HG03469 (cell line): ENCODE results near the gene KRT79.

Experiments used
- ATAC-seq: cut with Tn5 transposase; IDR thresholded peaks from one replicate; pipeline ENCODE4 v1.9.1; 2021; ENCODE audit warnings: mild to moderate bottlenecking, moderate library complexity, moderate number of reproducible peaks; ENCODE audit not compliant: unreplicated experiment

The KRT79 gene

DNA sequence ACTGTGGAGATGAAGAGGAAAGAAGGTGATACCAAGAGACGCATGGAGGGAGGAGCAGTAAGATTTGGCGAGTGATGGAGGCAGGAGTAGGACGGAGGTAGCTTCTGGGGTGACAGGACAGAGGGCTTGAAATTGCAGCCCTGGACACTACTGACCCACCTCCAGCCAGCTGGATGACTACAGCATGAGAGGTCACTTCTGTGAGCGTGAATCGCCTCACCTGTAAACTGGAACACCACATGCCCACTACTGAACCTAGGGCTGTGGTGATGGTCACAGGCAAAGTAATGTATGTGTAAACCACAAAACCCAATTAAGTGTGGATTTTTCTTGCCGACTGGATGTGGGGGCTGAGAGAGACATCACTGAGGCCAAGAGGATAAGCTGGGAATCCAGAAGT lies 13.6 kb downstream of the KRT79 start:
- no peak for ATAC-seq

DNA sequence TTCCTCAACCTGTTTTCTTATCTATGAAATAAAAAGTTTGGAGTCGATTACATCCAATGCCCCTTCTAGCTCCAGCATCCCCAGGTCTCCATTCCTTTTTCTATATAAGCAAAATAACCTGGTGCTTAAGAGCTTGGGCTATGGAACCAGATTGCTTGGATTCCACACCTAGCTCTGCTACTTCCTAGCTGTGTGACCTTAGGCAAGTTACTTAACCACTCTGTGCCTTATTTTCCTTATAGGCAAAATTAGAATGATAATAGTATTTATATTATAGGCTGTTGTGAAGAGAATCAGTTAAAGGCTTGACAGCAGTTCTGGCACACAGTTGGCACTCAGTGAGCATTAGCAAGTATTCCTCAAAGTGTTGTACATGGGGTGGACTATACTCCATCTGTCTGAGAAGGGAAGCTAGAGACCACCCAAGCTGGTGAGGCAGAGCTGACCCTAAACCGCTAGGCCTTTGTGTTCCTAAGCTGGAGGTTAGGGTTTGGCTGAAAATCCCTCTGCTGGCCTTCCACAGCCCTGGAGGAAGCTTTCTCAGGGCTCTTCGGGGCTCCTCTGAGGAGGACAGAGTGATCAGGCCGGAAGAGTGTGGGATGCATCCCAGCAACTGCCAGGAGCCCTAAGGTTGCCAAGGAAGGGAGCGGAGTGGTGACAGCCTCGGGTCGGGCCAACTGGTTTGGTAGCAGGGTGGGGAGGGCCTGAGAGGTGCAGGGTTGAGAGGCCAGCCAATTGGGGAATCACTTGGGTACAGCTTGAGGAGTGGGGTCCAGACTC lies 14.2 kb downstream of the KRT79 start:
- no peak for ATAC-seq

GRCh38 chr12:52818887-52819420 lies 15.2 kb downstream of the KRT79 start:
- ATAC-seq = no peak

- no peak for ATAC-seq
These were observed 15.7 kb downstream of the KRT79 start for GRCh38 chr12:52818388-52818787.

DNA sequence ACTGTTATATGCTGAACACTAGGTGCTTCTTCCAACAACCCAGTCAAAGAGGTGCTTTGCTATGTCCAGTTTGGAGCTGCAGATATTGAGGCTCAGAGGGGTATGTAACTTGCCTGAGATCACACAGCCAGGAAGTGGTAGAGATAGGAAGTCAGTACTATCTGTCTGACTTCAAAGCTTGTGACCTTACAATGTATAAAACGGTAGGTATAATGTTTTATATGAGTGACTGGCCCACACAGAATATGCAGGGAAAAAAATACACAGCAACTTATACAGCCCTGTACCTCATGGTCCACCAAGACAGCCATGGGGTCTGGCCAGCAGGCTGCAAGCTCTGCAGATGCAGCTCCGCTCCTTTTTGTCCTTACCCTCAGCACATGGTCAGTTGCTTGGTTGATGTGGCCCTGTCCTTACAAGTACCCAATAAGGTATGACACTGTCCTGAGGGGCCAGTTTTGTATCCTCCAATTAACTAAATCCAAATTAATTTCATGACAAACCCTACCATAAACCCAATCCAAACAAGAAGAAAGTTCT lies 16.3 kb downstream of the KRT79 start:
- no peak for ATAC-seq

DNA sequence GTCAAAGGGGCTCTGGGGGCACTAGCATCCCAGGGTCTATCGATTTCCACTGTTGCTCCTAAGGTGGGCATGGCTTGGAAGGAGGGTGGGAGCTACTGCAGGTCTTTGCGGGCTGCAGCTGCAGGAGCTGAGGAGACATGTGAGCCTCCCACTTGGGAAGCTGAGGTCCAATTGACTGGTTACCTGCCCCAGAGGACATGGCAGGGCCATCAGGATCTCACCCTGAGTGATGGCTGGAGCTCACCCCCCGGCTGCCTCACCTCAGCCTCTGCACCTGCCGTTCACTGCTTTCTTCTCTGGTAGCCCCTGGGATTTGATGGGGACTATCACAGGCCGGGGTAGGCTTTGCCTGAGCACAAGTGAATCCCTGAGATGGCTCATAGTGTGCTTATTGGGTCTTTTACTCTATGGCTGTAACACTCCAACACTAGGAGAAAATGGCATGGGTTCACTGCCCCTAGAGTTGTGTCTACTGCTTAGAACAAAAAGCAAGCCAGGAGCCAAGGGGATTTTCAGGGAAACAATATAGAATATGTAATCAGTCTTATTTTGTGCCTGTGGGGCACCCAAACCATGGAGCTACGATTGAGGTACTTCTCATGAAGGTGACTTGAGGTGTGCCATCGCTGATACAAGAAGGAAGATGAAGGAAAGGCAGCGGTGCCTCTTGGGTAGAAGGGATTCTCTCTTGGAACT lies 17.0 kb downstream of the KRT79 start:
- ATAC-seq = no peak

- ATAC-seq = no peak
These were observed 18.2 kb downstream of the KRT79 start for GRCh38 chr12:52815676-52816588.

DNA sequence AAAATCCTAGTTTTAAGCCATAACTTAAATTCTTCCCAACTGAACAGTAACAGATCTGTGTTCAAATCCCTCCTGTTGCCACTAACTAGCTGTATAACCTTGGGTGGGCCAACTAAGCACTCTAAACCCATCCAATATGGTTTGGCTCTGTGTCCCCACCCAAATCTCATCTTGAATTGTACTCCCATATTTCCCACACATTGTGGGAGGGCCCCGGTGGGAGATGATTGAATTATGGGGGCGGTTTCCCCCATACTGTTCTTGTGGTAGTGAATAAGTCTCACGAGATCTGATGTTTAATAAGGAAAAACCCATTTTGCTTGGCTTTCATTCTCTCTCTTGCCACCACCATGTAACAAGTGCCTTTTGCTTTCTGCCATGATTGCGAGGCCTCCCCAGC lies 18.9 kb downstream of the KRT79 start:
- ATAC-seq = no peak

- ATAC-seq = no peak
These were observed 19.4 kb downstream of the KRT79 start for GRCh38 chr12:52814710-52815155.

- ATAC-seq = no peak
These were observed 20.0 kb downstream of the KRT79 start, which contains the start of gene KRT4 for GRCh38 chr12:52813885-52814709. Gene KRT4, minus strand, starts transcription at chr12:52814116. Its CDS starts 58 bp downstream, at chr12:52814058.

DNA sequence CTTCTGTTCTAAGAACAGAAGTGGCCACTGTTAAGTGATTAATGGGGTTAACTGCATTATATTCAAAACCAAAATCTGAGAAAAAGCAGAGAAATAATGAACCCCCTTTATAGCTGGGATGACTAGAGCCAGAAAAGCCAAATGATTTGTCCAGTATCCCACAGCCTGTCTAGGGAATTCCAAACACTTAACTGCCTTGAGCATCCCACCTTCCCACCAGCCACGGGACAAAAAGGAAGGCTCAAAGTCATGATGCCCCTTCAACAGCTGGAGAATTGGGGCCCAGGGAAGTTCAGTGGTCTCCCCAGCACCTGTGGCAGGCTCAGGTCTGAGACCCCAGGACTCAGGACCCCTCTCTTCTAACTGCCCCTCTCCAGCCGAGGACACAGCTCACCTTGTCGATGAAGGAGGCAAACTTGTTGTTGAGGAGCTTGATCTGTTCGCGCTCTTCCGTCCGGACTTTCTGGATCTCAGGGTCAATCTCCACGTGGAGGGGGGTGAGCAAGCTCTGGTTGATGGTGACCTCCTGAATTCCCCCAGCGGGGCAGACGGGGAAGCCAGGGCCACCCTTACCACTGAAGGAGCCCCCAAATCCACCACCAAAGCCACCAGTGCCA lies 20.8 kb downstream of the KRT79 start:
- no peak for ATAC-seq

DNA sequence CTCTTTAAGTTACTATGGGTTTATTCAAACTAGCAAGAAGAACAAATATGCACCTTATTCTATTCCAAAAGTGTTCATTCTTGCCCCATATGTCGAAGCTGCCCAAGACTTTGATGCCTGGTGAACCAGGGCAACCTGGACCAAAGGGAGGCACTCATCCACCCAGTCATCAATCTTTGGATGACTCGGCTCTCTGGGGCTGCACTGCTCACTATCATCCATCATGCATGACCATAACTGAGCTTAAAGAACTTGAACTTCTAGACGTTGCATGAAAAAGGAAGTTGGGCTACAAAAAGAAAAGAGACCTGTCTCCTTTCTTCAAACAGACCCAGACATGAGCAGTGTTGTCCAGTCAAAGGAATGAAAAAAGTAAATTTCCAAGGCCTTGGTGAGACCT lies 21.4 kb downstream of the KRT79 start:
- ATAC-seq = no peak

DNA sequence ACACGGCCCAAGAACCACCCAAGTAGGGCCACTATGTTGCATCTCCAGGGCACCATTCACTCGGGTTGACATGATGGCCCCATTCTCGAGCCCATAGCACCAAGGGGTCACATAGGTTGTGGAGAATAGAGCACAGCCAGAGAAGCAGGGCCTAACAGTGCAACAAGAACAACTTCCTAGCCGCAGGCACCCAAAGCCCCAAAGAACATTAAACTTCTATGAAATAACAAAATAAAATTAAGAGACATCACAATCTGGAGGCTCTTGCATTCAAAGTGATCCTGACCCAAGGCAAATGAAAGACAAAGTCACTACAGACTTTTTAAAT lies 22.1 kb downstream of the KRT79 start:
- ATAC-seq = no peak

GRCh38 chr12:52811191-52812072 lies 22.7 kb downstream of the KRT79 start:
- no peak for ATAC-seq

DNA sequence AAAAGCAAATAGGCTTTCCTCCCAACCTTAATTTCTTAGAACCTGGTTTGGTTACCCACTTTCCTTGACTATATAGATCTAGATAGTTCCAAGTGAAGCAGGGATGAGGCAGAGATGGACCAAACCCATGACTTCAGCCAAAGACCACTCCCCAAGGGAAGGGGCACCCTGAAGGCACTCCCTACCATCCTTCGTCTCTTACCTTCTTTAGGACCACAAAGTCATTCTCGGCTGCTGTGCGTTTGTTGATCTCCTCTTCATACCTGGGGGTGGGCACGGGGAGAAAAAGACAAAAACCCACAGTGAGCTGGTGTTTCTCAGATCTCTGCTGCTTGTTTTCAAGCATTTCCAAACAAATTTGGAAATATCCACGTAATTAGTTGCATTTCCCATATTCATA lies 23.6 kb downstream of the KRT79 start:
- no peak for ATAC-seq

DNA sequence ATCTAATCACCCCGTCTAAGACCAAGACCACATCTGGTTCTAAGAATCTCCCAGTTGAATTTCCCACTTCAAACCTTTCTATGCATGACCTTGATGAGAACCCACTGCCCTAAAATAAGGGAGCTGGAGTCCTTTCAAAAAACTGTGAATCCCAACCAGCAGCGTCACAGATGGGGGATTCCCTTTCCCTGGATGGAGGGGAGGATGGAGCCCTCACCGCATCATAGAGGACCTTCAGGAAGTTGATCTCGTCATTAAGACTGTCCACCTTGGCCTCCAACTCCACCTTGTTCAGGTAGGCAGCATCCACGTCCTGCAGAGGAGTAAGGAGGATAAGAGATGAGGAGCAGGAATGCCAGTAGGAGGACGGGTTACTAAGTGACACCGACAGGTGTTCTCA lies 24.9 kb downstream of the KRT79 start:
- ATAC-seq = no peak

- no peak for ATAC-seq
These were observed 25.4 kb downstream of the KRT79 start for GRCh38 chr12:52808573-52809160.
